Renal pelvis (tissue), 4 donors: ENCODE measurements around the gene DCAF6. TPM values are rescaled to one million over a fixed set of nuclear protein-coding genes. Genes with fewer than 3 reads are reported as not detected.

Source experiments
- DNase-seq: peaks from one replicate; pipeline ENCODE4 v3.0.0-alpha.2; 2013
- polyA plus RNA-seq, 3 donors: library from polyadenylated mRNA; unstranded; fragments of 120-200 nt; gene quantifications; one replicate each; pipeline ENCODE4 v1.2.1, GENCODE V29; 2013; ENCODE audit not compliant: insufficient read length in 3 of 3

DCAF6 gene
- polyA plus RNA-seq, 3 donors = 80.1 to 84.9 (median 80.6) TPM

- DNase-seq = no peak
Observed at GRCh38 chr1:168099337-168099801, 162.9 kb downstream of the DCAF6 start.

DNA sequence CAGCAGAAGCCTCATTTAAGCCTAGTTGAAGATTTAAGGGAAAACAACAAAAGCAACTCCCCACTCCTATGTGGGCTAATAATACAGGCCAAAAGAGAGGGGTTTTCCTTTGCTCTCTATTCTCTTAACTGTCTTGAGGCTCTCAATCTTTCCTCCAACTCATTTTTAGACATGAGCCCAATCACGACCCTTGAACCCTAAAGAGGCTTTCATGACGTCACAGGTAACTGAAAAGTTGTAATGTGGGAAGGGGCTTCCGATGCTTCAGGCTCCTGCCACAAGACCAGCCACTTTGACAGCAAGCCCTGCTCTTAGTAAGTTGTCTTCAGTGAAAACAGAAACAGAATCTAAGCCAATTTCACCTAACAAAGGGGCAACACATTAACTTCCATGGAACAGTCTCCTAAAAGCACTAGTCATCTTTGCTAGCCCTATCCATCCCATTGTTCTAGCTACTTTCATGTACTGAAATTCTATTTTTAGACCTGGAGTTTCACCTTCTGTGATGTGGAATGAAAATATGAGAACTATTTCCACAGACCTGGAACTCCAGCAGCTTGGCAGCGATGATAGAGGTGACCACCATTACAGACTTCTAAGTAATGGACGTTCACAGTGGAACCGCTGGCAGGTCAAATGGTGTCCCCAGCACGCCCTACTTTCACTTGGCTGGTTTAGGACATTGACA is 164.0 kb downstream of the DCAF6 start:
- DNase-seq = no peak

- DNase-seq = no peak
Observed at GRCh38 chr1:168101336-168101735, 164.9 kb downstream of the DCAF6 start.

GRCh38 chr1:168102487-168102886 is 166.0 kb downstream of the DCAF6 start:
- DNase-seq = no peak

- DNase-seq = no peak
Observed at GRCh38 chr1:168104535-168104934, 168.1 kb downstream of the DCAF6 start.

- no peak for DNase-seq
Observed at GRCh38 chr1:168105846-168106245, 169.4 kb downstream of the DCAF6 start.

- DNase-seq = no peak
Observed at GRCh38 chr1:168106274-168106673, 169.8 kb downstream of the DCAF6 start.

DNA sequence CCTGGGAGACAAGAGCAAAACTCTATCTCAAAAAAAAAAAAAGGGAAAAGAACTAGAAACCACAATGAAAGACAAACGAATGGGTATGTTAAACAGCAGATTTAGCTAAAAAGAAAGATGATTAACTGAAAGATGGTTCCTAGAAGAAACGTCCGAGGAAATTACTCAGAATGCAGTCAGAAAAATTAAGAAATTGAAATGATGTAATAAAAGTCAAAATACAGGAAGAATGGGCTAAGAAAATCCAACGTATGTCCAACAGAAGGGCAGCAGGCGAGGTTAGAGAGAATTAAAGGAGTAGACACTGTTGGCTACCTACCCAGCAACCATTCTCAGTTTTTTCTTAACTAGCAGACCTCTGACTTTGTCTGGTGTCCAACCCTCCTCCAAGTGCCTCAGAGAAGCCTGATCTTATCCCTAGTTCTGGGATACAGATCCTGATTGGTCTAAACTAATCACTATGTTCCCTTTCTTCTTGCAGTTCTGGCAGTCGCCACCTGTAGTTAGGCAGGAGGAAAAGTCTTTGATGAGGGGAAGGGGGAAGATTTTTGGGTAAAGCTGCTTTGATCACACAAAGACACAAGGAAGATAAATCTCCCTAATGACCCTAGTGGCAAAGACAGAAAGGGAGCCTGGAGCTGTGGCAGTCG is 174.5 kb downstream of the DCAF6 start:
- no peak for DNase-seq

GRCh38 chr1:168112673-168113305 is 176.3 kb downstream of the DCAF6 start:
- DNase-seq = no peak

DNA sequence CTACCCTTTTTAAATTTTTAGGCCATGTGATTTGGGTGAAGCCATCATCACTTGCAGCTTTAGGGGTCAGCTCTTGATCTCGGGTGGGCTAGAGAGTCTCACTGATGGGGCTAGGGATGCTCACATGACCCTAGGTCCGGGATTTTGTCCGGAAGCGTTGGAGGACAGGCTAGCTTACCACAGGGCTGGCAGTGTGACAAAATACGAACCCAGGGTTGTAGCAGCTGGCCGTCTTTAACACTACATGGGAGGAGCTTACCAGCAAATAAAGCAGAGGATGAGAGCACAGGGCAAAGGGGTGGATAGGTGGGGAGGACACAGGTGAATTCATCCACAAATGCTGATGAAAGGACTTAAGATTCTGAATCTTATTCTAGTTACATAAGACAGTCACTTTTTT is 178.4 kb downstream of the DCAF6 start:
- DNase-seq = no peak

DNA sequence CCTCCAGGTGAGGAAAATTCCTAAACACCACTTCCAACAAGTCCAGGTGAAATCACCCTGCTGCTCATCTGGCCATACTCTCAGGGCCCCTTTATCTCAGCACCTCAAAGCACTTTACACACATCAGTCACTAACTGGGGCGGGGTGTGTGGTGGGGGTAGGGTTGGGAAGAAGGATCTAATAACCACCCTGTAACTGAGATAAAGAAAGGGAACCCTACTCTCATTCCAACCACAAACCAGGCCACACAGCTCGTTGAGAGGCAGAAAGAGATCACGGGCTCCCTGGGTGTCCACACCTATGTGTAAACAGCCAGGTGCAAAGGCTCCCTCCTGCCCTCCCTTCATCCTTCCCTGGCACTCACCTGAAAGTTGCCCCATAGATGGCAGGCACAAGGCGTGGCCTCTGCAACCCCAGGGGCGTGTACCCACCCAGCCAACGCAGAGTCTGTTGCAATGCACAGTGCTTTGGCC is 179.9 kb downstream of the DCAF6 start:
- no peak for DNase-seq

- no peak for DNase-seq
Observed at GRCh38 chr1:168119750-168120149, 183.3 kb downstream of the DCAF6 start.

- no peak for DNase-seq
Observed at GRCh38 chr1:168121401-168122011, 185.0 kb downstream of the DCAF6 start.

- no peak for DNase-seq
Observed at GRCh38 chr1:168125051-168125450, 188.6 kb downstream of the DCAF6 start.

Other genes with a start within 250 kb of the DCAF6 start
- 100 to 1,000 TPM; 108 to 128 (median 114) TPM for gene MPZL1, start 214.7 kb upstream of the DCAF6 start, polyA plus RNA-seq
- gene ADCY10, start 22.5 kb upstream of the DCAF6 start, polyA plus RNA-seq = 1 to 10 TPM in 1 of 3 donors, under 1 TPM in 2; 0.46 to 1.4 (median 0.70) TPM
- gene MPC2, start 389 bp downstream of the DCAF6 start, polyA plus RNA-seq = 100 to 1,000 TPM; 188 to 199 (median 194) TPM
- gene GPR161, start 200.2 kb downstream of the DCAF6 start, polyA plus RNA-seq = 10 to 100 TPM; 19.8 to 21.7 (median 19.9) TPM
- 10 to 100 TPM; 42.2 to 49.1 (median 45.1) TPM for gene TIPRL, start 242.3 kb downstream of the DCAF6 start, polyA plus RNA-seq